ENCODE measurements around the gene RPL37A.

Gene RPL37A

GRCh38 chr2:216498379-216499352 is at the start of gene RPL37A:
TSS of gene RPL37A (plus strand) at chr2:216498844. CDS start at chr2:216498875, 31 bp downstream.
- H3K4me3 ChIP-seq (ENCODE audit: low read length) = peak within 1 kb of the TSS; percentile 94
- peak within 1 kb of the TSS; percentile 59 for H3K27ac ChIP-seq (ENCODE audit: low read length)
- H3K9me3 ChIP-seq (ENCODE audit: insufficient read depth, low read length) = no peaks in the 10 kb centered on the region
- H3K4me2 ChIP-seq (ENCODE audit: low read length) = peak within 1 kb of the TSS; percentile 95
- peak within 1 kb of the TSS; percentile 50 for H2AFZ ChIP-seq (ENCODE audit: low read depth, low read length)
- TF ChIP-seq EZH2phosphoT487 (IDR thresholded peaks at IDR 0.05; ENCODE audit: low read depth) = no peak
- no peak for TF ChIP-seq CTCF (IDR thresholded peaks at IDR 0.05; ENCODE audit: low read depth, low read length)
- H3K4me1 ChIP-seq (ENCODE audit: low read length) = peaks cover 35% of the 10 kb centered on the region
- H3K36me3 ChIP-seq (replicated peaks; ENCODE audit: low read depth, low read length) = peaks cover 46% of the 10 kb centered on the region
- peaks cover 47% of the 10 kb centered on the region for H3K79me2 ChIP-seq (ENCODE audit: low read length)
- H3K27me3 ChIP-seq (ENCODE audit: low read depth, low read length) = no peaks in the 10 kb centered on the region
- H3K9ac ChIP-seq (ENCODE audit: low read length) = peak within 1 kb of the TSS; percentile 98
- H4K20me1 ChIP-seq (ENCODE audit: insufficient read depth, low read length) = peaks cover 42% of the 10 kb centered on the region

DNA sequence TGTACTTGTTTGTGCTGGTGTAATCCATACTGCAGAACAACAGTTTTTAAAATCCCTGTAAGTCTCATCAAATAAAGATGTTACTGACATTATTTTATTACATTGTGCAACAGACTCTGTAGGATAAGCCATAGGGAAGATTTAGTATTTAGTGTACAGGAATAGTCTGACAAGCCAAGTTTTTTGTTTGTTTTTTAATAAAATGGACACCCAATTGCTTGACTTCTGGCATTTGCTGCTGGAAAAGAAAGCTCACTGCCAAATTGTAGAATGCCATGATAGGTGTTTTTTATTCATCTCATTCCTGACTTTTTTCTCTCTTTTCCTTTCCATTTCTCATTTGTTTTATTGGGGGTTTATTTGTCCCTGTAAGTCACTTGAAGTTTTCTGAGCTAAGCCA is 48.3 kb upstream of the RPL37A start:
- no peaks in the 10 kb centered on the region for H3K79me2 ChIP-seq (ENCODE audit: low read length)
- no peak overlapping the region for H2AFZ ChIP-seq (ENCODE audit: low read depth, low read length)
- H3K4me1 ChIP-seq (ENCODE audit: low read length) = peaks cover 6% of the 10 kb centered on the region
- H3K9ac ChIP-seq (ENCODE audit: low read length) = no peak overlapping the region
- H4K20me1 ChIP-seq (ENCODE audit: insufficient read depth, low read length) = no peaks in the 10 kb centered on the region
- no peaks in the 10 kb centered on the region for H3K9me3 ChIP-seq (ENCODE audit: insufficient read depth, low read length)
- H3K4me2 ChIP-seq (ENCODE audit: low read length) = no peak overlapping the region
- TF ChIP-seq CTCF (IDR thresholded peaks at IDR 0.05; ENCODE audit: low read depth, low read length) = no peak
- TF ChIP-seq EZH2phosphoT487 (IDR thresholded peaks at IDR 0.05; ENCODE audit: low read depth) = no peak
- no peaks in the 10 kb centered on the region for H3K27me3 ChIP-seq (ENCODE audit: low read depth, low read length)
- peaks cover 67% of the 10 kb centered on the region for H3K36me3 ChIP-seq (replicated peaks; ENCODE audit: low read depth, low read length)
- no peak overlapping the region for H3K27ac ChIP-seq (ENCODE audit: low read length)
- no peak overlapping the region for H3K4me3 ChIP-seq (ENCODE audit: low read length)

- Histone ChIP-seq H3K4me2 (ENCODE audit: low read length) (no peak overlapping the region), H3K4me3 (ENCODE audit: low read length) (no peak overlapping the region), H3K9ac (ENCODE audit: low read length) (no peak overlapping the region)
Measured at GRCh38 chr2:216450784-216451183, 47.9 kb upstream of the RPL37A start.

More at GRCh38 chr2:216450784-216451183, 47.9 kb upstream of the RPL37A start:
- Histone ChIP-seq H3K27me3 (ENCODE audit: low read depth, low read length) (no peaks in the 10 kb centered on the region), H2AFZ (ENCODE audit: low read depth, low read length) (no peak overlapping the region), H3K9me3 (ENCODE audit: insufficient read depth, low read length) (no peaks in the 10 kb centered on the region), H3K4me1 (ENCODE audit: low read length) (peaks cover 6% of the 10 kb centered on the region), H3K36me3 (replicated peaks; ENCODE audit: low read depth, low read length) (peaks cover 67% of the 10 kb centered on the region), H3K27ac (ENCODE audit: low read length) (no peak overlapping the region), H4K20me1 (ENCODE audit: insufficient read depth, low read length) (no peaks in the 10 kb centered on the region), H3K79me2 (ENCODE audit: low read length) (no peaks in the 10 kb centered on the region)
- TF ChIP-seq EZH2phosphoT487 (IDR thresholded peaks at IDR 0.05; ENCODE audit: low read depth) (no peak), CTCF (IDR thresholded peaks at IDR 0.05; ENCODE audit: low read depth, low read length) (no peak)
